Vagina (tissue), 2 donors: ENCODE data around the gene IGSF23.

Experiments
- POLR2AphosphoS5 ChIP-seq, 2 donors: sonication (generic); formaldehyde crosslinking; IDR thresholded peaks; one replicate each; pipeline ENCODE4 v1.9.0; 2017; ENCODE audit warnings: antibody characterized with exemption in 2 of 2, mild to moderate bottlenecking in 2 of 2, low read depth in 1 of 2; ENCODE audit not compliant: insufficient read depth in 1 of 2
- TF ChIP-seq, protein P1 (sequence below), 3 experiments: fragments of 450-650 bp in 2 of 3; fragments of 200-600 bp in 1 of 3; sonication (generic) in 1 of 3; IDR thresholded peaks; one replicate each; pipeline ENCODE4 v1.5.1; 2017 to 2019; ENCODE audit warnings: antibody characterized with exemption in 3 of 3, mild to moderate bottlenecking in 2 of 3, moderate library complexity in 2 of 3

DNA sequence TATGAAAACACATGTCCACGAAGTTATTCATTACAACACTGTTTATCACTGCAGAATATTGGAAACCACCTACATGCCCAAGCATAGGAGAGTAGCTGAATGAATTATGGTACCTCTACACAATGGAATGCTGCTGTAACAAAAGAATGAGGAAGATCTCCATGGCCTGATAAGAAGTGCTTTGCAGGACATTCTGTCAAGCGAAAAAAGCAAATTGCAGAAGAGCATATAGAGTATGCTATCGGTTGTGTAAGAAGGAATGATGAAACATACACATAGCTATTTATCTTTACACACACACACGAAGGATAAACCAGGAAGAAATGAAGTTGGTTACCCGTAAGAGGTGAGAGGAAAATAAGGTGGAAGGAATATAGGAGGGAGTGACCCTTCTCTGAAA is 46.4 kb upstream of the IGSF23 start:
- TF ChIP-seq, protein P1, sequence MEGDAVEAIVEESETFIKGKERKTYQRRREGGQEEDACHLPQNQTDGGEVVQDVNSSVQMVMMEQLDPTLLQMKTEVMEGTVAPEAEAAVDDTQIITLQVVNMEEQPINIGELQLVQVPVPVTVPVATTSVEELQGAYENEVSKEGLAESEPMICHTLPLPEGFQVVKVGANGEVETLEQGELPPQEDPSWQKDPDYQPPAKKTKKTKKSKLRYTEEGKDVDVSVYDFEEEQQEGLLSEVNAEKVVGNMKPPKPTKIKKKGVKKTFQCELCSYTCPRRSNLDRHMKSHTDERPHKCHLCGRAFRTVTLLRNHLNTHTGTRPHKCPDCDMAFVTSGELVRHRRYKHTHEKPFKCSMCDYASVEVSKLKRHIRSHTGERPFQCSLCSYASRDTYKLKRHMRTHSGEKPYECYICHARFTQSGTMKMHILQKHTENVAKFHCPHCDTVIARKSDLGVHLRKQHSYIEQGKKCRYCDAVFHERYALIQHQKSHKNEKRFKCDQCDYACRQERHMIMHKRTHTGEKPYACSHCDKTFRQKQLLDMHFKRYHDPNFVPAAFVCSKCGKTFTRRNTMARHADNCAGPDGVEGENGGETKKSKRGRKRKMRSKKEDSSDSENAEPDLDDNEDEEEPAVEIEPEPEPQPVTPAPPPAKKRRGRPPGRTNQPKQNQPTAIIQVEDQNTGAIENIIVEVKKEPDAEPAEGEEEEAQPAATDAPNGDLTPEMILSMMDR (IDR thresholded peaks at IDR 0.05): no peak
- TF ChIP-seq POLR2AphosphoS5 (IDR thresholded peaks at IDR 0.05; ENCODE audit: insufficient read depth in 1 of 2, low read depth in 1 of 2): no peak
